ENCODE data around the gene ZNF195. TPM values are rescaled to one million over a fixed set of nuclear protein-coding genes. Genes with fewer than 3 reads are reported as not detected.
"Not testable (repeated sequence)": the region's sequence is repeated elsewhere in the genome, so short reads cannot be mapped to it uniquely, and the experiment has no call there.

ZNF195 gene
- polyA plus RNA-seq, 1 donor = 19.2 TPM

DNA sequence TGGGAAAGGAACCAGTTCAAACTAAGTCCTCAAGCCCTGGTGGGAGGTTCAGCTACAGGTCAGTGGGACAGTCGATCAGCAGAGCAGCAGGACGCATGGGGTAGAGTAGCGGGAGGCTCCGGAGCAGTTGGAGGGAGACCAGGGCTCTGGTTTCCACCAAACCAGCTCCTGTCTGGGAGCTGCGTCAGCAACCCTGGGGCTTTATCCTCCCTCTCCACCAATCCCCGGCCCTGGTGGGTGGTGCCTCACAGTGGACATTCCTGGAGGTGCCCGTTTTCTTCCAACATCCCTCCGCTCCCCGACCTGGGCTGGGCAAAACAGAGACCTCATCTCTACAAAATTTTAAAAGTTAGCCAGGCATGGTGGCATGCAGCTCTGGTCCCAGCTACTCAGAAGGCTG is 32.4 kb downstream of the ZNF195 start:
- DNase-seq = no peak

DNA sequence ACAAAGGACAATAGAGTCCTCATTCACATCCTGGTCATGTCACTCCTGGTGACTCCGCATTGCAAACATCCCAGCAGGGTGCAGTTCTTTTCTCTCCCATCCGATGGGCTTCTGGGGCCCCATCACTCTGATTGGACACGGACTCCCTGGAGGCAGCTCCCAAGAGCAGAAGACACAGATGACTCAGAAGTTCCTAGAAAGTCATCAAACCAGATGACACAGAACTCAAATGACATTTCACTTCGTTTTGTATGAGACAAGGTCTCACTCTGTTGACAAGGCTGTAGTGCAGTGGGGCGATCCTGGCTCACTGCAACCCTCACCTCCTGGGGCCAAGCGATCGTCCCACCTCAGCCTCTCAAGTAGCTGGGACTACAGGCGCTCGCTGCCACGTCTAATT is 33.2 kb downstream of the ZNF195 start:
- DNase-seq = no peak

DNA sequence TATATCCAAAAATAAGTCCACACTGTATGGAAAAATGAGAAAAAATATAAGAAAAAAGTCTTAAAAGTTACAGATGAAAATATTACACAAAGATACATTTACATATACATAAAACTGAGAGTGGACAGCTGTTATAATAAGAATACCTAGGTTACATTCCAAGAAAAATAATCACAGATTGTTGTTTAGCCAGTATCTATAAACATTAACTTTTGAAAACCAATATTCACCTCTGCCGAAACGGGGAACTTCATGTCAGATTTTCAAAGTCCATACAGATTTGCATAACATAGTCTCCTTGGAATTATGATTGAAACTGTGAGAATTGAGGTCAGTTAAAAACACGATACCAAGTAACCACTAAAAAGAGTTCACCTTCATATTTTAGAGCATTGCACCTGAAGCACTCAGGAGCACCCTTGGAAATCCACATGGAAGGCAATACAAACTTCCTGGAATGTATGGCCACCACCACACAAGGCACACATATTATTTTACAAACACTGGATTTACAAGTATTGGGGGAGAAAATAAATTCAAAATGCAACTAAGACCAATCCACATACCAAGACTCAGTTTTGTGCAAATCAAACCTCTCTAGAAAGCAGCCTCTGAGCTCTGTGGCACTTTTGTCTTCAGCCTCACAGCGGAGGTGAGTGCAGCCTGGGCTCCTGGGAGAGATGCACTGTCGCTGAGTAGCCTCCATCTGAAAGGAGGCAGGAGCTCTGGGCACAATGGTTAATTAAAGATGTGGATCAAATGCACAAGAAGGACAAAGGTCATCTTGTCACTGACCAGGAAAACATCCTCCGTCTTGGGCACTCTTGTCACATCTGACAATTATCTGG is 34.4 kb downstream of the ZNF195 start:
- DNase-seq = no peak

DNA sequence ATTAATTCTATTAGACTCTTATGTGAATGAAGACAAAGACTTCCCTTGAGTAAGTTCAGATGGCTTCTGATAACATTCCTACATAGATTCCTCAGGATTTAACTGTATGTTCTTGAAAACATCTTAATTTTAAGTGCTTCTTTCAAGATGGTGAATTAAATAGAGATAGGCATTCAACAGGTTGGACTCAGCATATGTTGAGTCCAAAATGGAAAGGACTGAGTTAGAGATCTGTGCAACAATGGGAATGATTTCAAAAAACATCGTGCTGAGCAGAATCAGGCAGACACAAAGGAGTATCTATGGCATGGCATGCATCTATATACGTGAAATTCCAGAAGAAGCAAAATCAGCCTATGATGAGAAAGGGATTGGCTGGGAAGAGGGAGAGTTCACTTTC is 36.2 kb downstream of the ZNF195 start:
- DNase-seq = no peak

DNA sequence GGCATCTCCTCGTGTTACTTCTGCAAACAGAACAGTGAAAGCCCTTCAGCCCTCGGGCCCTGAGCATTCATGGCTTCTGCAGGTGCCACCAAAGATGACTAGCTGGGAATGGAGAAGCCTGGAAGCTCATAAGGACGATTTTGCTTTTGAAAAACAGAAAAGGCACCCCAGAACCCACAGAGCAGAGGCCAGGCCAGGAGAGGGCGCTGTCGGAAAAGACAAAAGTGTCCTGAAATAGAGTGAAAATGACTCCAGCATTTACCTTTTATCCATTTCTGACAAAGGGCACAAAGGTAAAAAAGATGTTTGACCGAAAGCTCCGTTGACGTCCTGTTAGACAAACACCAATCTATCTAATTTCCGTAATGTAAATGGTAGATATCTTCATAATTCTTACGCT is 37.6 kb downstream of the ZNF195 start:
- DNase-seq = peak; percentile 16

DNA sequence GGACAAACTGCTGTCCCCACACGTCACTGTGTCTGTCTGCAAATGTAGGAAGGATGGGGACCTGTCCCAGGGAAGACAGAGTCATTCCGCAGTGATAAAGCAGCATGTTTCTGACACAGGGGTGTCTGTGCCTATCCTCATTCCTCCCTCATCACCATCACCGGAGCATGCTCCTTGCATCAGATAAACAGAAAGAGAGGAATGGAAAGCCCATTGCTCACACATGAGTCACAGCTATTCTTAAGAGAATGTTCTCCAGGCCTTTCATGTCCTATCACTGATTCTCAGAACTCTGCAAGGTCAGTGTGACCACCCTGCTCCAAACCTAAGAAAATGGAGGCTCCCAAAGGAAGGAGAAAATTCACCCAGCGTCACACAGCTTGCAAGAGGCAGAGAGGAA is 38.9 kb downstream of the ZNF195 start:
- DNase-seq = no peak

DNA sequence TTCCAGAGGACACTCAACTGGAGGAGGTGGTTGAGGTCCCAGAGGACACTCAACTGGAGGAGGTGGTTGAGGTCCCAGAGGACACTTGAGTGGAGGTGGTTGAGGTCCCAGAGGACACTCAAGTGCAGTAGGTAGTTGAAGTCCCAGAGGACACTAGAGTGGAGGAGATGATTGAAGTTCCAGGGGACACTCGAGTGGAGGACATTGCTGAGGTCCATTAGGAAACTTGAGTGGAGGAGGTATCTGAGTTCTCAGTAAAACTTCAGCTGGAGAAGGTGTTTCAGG is 39.7 kb downstream of the ZNF195 start:
- no peak for DNase-seq

DNA sequence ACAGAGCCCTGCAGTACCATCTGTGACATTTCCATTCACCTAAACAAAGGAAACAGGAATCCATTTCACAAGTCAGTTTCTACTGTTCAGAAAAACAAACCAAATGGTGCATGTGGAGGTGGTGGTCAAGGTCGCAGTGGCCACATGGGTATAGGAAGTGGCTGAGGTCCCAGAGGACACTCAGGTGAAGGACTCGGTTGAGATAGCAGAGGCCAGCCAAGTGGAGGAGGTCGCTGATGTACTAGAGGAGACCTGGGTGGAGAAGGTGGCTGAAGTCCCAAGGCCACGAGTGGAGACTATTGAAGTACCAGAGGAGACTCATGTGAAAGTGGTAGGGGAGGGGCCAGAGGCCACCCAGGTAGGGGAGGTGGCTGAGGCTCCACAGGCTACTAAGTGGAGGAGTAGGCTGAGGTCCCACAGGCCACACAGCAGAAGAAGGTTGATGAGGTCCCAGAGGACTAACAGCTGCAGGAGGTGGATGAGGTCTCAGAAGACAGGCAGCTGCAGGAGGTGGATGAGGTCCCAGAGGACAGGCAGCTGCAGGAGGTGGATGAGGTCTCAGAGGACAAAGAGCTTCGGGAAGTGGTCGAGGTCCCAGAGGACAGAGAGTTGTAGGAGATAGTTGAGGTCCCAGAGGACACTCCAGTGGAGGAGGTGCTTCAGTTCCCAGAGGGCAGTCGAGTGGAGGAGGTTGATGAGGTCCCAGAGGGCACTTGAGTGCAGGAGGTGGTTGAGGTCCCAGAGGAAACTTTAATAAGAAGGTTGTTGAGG is 40.2 kb downstream of the ZNF195 start:
- DNase-seq = no peak

DNA sequence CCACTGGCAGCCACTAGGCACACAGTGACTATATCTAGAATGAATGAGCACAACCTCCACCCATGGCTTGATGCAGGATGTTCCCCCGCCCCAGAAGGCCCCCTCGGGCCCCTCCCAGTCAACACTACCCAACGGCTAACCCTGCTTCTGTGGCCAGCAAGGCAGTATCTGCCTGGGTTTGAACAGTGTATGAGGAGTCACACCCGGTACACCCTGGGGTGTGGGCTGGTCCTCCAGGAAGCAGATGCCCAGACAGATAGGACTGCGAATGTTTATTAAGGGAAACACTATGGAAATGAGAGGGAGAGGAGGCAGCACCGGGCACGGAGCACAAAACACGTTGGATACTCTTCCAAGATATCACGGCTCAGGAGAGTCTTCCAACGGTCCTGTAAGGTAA is 42.5 kb downstream of the ZNF195 start:
- DNase-seq = not testable (repeated sequence)

DNA sequence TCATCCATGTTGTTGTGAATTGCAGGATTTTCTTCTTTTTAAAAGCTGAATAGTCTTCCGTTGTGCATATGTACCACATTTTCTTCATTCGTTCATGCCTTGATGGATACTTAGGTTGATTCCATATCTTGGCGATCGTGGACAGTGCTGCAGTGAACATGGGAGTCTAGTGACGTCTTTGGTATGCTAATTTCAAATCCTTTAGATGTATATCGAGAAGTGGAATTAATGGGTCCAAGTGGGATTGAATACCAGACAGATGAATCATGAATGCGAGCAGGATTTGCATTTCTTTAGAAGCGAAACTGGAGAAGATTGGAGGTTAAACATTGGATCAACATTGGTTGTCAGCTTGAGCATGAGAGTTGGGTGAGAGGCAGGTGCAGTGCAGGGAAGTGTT is 45.8 kb downstream of the ZNF195 start:
- DNase-seq = not testable (repeated sequence)

DNA sequence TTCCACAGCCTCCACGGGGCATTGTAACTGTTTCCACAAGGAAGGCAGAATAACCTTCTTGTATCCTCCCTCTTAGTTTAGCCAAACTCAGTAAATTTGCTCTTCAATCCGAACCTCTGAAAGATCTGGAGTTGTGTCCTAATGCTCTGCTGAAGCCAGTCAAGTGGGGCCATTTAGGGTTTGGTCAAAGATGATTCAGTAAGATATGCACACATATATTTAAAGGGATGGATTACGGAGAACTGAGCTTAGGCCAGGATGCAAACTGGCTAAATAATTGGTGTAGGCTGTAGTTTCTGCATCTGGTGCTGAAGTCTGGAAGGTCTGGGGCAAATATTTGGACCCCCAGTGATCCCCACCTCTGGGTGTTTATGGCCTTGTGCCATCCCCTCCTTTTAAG is 47.9 kb downstream of the ZNF195 start:
- DNase-seq = not testable (repeated sequence)

DNA sequence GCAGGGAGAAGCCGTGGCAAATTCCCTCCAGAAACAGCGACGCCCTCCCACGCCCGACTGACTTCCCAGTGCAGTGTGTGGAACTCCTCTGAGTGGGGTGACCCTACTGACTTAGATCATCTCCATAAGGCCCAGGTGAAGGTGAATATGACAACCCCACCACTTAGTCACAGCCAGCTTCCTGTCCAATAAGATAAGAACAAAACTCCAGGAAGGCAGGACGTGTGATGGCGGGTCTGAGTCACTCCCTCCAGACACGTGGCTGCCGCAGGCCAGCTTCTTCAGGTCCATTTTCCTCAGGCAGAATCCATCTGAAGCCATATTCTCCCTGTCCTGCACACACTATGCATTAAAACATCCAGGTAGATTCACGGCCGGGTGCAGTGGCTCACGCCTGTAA is 48.9 kb downstream of the ZNF195 start:
- not testable (repeated sequence) for DNase-seq

DNA sequence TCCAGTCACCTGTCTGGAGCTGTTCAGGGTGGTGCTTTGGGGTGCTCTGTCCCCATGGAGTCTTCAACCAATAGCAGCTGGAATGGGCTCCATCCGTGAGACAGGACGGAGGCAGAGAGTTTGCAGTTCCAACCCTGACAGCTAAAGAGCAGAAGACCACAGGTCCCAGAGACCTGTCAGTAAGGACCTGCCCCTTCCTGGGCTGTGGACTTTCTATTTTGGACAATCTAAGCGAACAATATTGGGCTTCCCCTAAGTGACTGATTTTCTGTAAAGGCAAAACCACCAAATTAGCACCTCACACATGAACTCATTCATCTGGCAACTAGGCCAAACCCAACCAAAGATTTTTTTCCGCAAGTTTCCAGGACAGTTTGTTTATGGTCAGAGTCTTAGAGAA is 50.4 kb downstream of the ZNF195 start:
- not testable (repeated sequence) for DNase-seq

DNA sequence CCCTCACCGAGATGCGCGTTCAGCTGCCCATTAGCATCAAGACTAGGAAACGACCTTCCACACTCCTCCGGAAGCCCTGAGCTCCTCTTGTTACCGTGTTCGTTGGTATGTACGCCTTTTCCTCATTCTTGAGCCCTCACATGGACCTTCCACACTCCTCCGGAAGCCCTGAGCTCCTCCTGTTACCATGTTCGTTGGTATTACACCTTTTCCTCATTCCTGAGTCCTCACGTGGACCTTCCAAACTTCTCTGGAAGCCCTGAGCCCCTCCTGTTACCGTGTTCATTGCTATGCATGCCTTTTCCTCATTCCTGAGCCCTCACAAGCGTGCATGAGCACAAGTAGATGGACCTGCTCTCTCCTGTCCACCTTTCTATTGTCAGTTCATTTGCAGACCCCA is 52.5 kb downstream of the ZNF195 start:
- not testable (repeated sequence) for DNase-seq

DNA sequence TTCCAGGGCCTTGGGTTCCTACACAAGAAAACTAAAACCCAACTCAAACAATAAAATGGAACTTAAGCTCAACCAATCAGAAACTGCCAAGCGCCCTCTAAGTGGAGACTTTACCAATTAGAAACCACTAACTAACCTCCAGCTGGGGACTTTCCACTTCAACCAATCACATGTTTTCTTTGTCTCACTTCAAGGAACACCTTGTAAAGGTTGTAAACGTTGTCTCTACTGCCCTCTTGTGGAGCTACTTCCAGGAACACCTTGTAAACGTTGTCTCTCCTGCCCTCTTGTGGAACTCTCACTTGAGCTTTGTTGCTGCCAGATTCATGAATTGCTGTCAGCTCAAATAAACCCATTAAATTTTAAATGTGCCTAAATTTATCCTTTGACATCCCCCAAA is 54.2 kb downstream of the ZNF195 start:
- not testable (repeated sequence) for DNase-seq

Other genes starting within 250 kb of the ZNF195 start
- 13.2 TPM for gene OSBPL5, start 213.8 kb downstream of the ZNF195 start, polyA plus RNA-seq (ENCODE audit: insufficient read length)
- not detected for gene MRGPRG, start 160.3 kb downstream of the ZNF195 start, polyA plus RNA-seq (ENCODE audit: insufficient read length)
- gene MRGPRE, start 146.7 kb downstream of the ZNF195 start, polyA plus RNA-seq (ENCODE audit: insufficient read length) = not detected